ENCODE data around the gene DAP.

DAP gene

GRCh38 chr5:10730043-10730351 is 31.0 kb downstream of the DAP start:
- no CpG with 5 or more reads among the region's 4 CpGs for WGBS (ENCODE audit: extremely low coverage, insufficient coverage, insufficient read length)
- no peak overlapping the region for H3K14ac ChIP-seq (ENCODE audit: low read length)
- no peak overlapping the region for H2BK5ac ChIP-seq (ENCODE audit: low read depth, low read length, poor library complexity)
- H4K91ac ChIP-seq (ENCODE audit: low read depth, low read length): no peak overlapping the region
- no peak overlapping the region for H2AFZ ChIP-seq (ENCODE audit: insufficient read depth, low read length, poor library complexity)
- H3K79me1 ChIP-seq (ENCODE audit: low read length): no peaks in the 10 kb centered on the region
- peaks cover 5 to 6% of the 10 kb centered on the region in 2 experiments for H3K4me1 ChIP-seq (ENCODE audit: control insufficient read depth in 1 of 2, insufficient read depth in 2 of 2, low read length in 2 of 2)
- no peak overlapping the region for H2BK120ac ChIP-seq (ENCODE audit: insufficient read depth, low read length, poor library complexity)
- H4K8ac ChIP-seq (ENCODE audit: low read depth, low read length): no peak overlapping the region
- H3K4me3 ChIP-seq (ENCODE audit: low read depth, low read length): no peak overlapping the region
- no peak for DNase-seq
- H3K4me2 ChIP-seq (ENCODE audit: low read length): no peak overlapping the region
- H3K36me3 ChIP-seq (ENCODE audit: control insufficient read depth in 1 of 2, insufficient read depth in 2 of 2, low read length in 2 of 2): peaks cover 19 to 29% of the 10 kb centered on the region in 2 experiments
- H3K9me3 ChIP-seq (ENCODE audit: insufficient read depth, low read depth, low read length): no peaks in the 10 kb centered on the region
- H3K79me2 ChIP-seq (ENCODE audit: control insufficient read depth, insufficient read depth, low read length, poor library complexity): no peaks in the 10 kb centered on the region
- H4K12ac ChIP-seq (ENCODE audit: low read depth, low read length): no peak overlapping the region
- H3K4ac ChIP-seq (ENCODE audit: low read depth, low read length): no peak overlapping the region
- no peak overlapping the region for H3K18ac ChIP-seq (ENCODE audit: low read length)
- no peak overlapping the region for H3K9ac ChIP-seq (ENCODE audit: low read length)
- H2BK12ac ChIP-seq (ENCODE audit: low read length): no peak overlapping the region
- no peak overlapping the region for H2AK5ac ChIP-seq (ENCODE audit: low read length)
- H3K27ac ChIP-seq (ENCODE audit: low read depth, low read length): no peak overlapping the region
- no peak overlapping the region for H3K23ac ChIP-seq (ENCODE audit: low read length)
- H3K27me3 ChIP-seq (ENCODE audit: insufficient read depth, low read length): no peaks in the 10 kb centered on the region

GRCh38 chr5:10729320-10730042 is 31.6 kb downstream of the DAP start:
- Histone ChIP-seq H3K14ac (ENCODE audit: low read length) (no peak overlapping the region), H3K9ac (ENCODE audit: low read length) (no peak overlapping the region), H4K12ac (ENCODE audit: low read depth, low read length) (no peak overlapping the region), H2BK5ac (ENCODE audit: low read depth, low read length, poor library complexity) (no peak overlapping the region), H3K79me2 (ENCODE audit: control insufficient read depth, insufficient read depth, low read length, poor library complexity) (no peaks in the 10 kb centered on the region), H4K91ac (ENCODE audit: low read depth, low read length) (no peak overlapping the region), H2BK120ac (ENCODE audit: insufficient read depth, low read length, poor library complexity) (no peak overlapping the region), H3K36me3 (ENCODE audit: control insufficient read depth in 1 of 2, insufficient read depth in 2 of 2, low read length in 2 of 2) (peaks cover 22 to 35% of the 10 kb centered on the region in 2 experiments), H3K4me2 (ENCODE audit: low read length) (no peak overlapping the region), H3K18ac (ENCODE audit: low read length) (no peak overlapping the region), H3K79me1 (ENCODE audit: low read length) (no peaks in the 10 kb centered on the region), H3K23ac (ENCODE audit: low read length) (no peak overlapping the region), H3K27me3 (ENCODE audit: insufficient read depth, low read length) (no peaks in the 10 kb centered on the region), H2AFZ (ENCODE audit: insufficient read depth, low read length, poor library complexity) (no peak overlapping the region), H3K27ac (ENCODE audit: low read depth, low read length) (no peak overlapping the region), H3K4me3 (ENCODE audit: low read depth, low read length) (no peak overlapping the region), H3K4ac (ENCODE audit: low read depth, low read length) (no peak overlapping the region), H2AK5ac (ENCODE audit: low read length) (no peak overlapping the region), H4K8ac (ENCODE audit: low read depth, low read length) (no peak overlapping the region), H2BK12ac (ENCODE audit: low read length) (no peak overlapping the region), H3K9me3 (ENCODE audit: insufficient read depth, low read depth, low read length) (no peaks in the 10 kb centered on the region), H3K4me1 (ENCODE audit: control insufficient read depth in 1 of 2, insufficient read depth in 2 of 2, low read length in 2 of 2) (peaks cover 5 to 9% of the 10 kb centered on the region in 2 experiments)
- no CpG with 5 or more reads among the region's 9 CpGs for WGBS (ENCODE audit: extremely low coverage, insufficient coverage, insufficient read length)
- DNase-seq: no peak

- Histone ChIP-seq H3K79me2 (ENCODE audit: control insufficient read depth, insufficient read depth, low read length, poor library complexity) (no peaks in the 10 kb centered on the region), H2AFZ (ENCODE audit: insufficient read depth, low read length, poor library complexity) (no peak overlapping the region), H3K9me3 (ENCODE audit: insufficient read depth, low read depth, low read length) (no peaks in the 10 kb centered on the region), H2BK12ac (ENCODE audit: low read length) (no peak overlapping the region), H4K8ac (ENCODE audit: low read depth, low read length) (no peak overlapping the region), H3K27ac (ENCODE audit: low read depth, low read length) (no peak overlapping the region), H3K4me2 (ENCODE audit: low read length) (no peak overlapping the region), H3K27me3 (ENCODE audit: insufficient read depth, low read length) (no peaks in the 10 kb centered on the region), H3K79me1 (ENCODE audit: low read length) (no peaks in the 10 kb centered on the region), H3K4me1 (ENCODE audit: control insufficient read depth in 1 of 2, insufficient read depth in 2 of 2, low read length in 2 of 2) (peaks cover 0 to 8% of the 10 kb centered on the region in 2 experiments), H3K36me3 (ENCODE audit: control insufficient read depth in 1 of 2, insufficient read depth in 2 of 2, low read length in 2 of 2) (peaks cover 22 to 35% of the 10 kb centered on the region in 2 experiments), H4K12ac (ENCODE audit: low read depth, low read length) (no peak overlapping the region), H3K4me3 (ENCODE audit: low read depth, low read length) (no peak overlapping the region), H3K14ac (ENCODE audit: low read length) (no peak overlapping the region), H3K18ac (ENCODE audit: low read length) (peak overlapping the region; percentile 63), H2BK120ac (ENCODE audit: insufficient read depth, low read length, poor library complexity) (no peak overlapping the region), H2AK5ac (ENCODE audit: low read length) (no peak overlapping the region), H3K4ac (ENCODE audit: low read depth, low read length) (no peak overlapping the region), H3K9ac (ENCODE audit: low read length) (no peak overlapping the region), H4K91ac (ENCODE audit: low read depth, low read length) (no peak overlapping the region), H2BK5ac (ENCODE audit: low read depth, low read length, poor library complexity) (no peak overlapping the region), H3K23ac (ENCODE audit: low read length) (no peak overlapping the region)
- DNase-seq: no peak
- no CpG with 5 or more reads among the region's 6 CpGs for WGBS (ENCODE audit: extremely low coverage, insufficient coverage, insufficient read length)
These were observed 32.4 kb downstream of the DAP start for GRCh38 chr5:10728679-10729078.

GRCh38 chr5:10727861-10728260 is 33.2 kb downstream of the DAP start:
- Histone ChIP-seq H3K4me2 (ENCODE audit: low read length) (no peak overlapping the region), H2BK120ac (ENCODE audit: insufficient read depth, low read length, poor library complexity) (no peak overlapping the region), H4K12ac (ENCODE audit: low read depth, low read length) (no peak overlapping the region), H4K91ac (ENCODE audit: low read depth, low read length) (no peak overlapping the region), H3K14ac (ENCODE audit: low read length) (no peak overlapping the region), H3K27me3 (ENCODE audit: insufficient read depth, low read length) (no peaks in the 10 kb centered on the region), H3K4me1 (ENCODE audit: control insufficient read depth in 1 of 2, insufficient read depth in 2 of 2, low read length in 2 of 2) (peaks cover 0 to 8% of the 10 kb centered on the region in 2 experiments), H3K27ac (ENCODE audit: low read depth, low read length) (no peak overlapping the region), H2AFZ (ENCODE audit: insufficient read depth, low read length, poor library complexity) (no peak overlapping the region), H3K79me2 (ENCODE audit: control insufficient read depth, insufficient read depth, low read length, poor library complexity) (no peaks in the 10 kb centered on the region), H3K4ac (ENCODE audit: low read depth, low read length) (no peak overlapping the region), H2BK12ac (ENCODE audit: low read length) (no peak overlapping the region), H4K8ac (ENCODE audit: low read depth, low read length) (no peak overlapping the region), H3K23ac (ENCODE audit: low read length) (no peak overlapping the region), H3K9me3 (ENCODE audit: insufficient read depth, low read depth, low read length) (no peaks in the 10 kb centered on the region), H2AK5ac (ENCODE audit: low read length) (no peak overlapping the region), H3K4me3 (ENCODE audit: low read depth, low read length) (no peak overlapping the region), H3K18ac (ENCODE audit: low read length) (no peak overlapping the region), H2BK5ac (ENCODE audit: low read depth, low read length, poor library complexity) (no peak overlapping the region), H3K36me3 (ENCODE audit: control insufficient read depth in 1 of 2, insufficient read depth in 2 of 2, low read length in 2 of 2) (peaks cover 22 to 35% of the 10 kb centered on the region in 2 experiments), H3K9ac (ENCODE audit: low read length) (no peak overlapping the region), H3K79me1 (ENCODE audit: low read length) (no peaks in the 10 kb centered on the region)
- no peak for DNase-seq
- WGBS (ENCODE audit: extremely low coverage, insufficient coverage, insufficient read length): no CpG with 5 or more reads among the region's 3 CpGs

Measured in trophoblast cell (in vitro differentiated cells and primary cell).